Smooth muscle cell (in vitro differentiated cells): ENCODE data around the gene TP53RK. TPM values are rescaled to one million over a fixed set of nuclear protein-coding genes. Genes with fewer than 3 reads are reported as not detected.

Source experiments
- DNase-seq: peaks from one replicate; lab custom pipeline; 2025; ENCODE audit not compliant: unreplicated experiment; lab: John Stamatoyannopoulos, UW
- H2AFZ ChIP-seq: fragments of 200-600 bp; sonication (generic); 2 replicates; pipeline ENCODE4 v1.6.0; 2016; ENCODE audit warnings: antibody characterized with exemption, low read depth, mild to moderate bottlenecking
- H3F3A ChIP-seq: fragments of 200-600 bp; sonication (generic); 2 replicates; pipeline ENCODE4 v1.6.0; 2017; ENCODE audit warnings: antibody characterized with exemption, low read depth
- H3K27ac ChIP-seq: fragments of 200-600 bp; sonication (generic); 2 replicates; pipeline ENCODE4 v1.5.1; 2016; ENCODE audit warnings: low read depth, mild to moderate bottlenecking
- H3K27me3 ChIP-seq: fragments of 200-600 bp; sonication (generic); 2 replicates; pipeline ENCODE4 v1.6.1; 2016; ENCODE audit warnings: low read depth, mild to moderate bottlenecking
- H3K36me3 ChIP-seq: fragments of 200-600 bp; sonication (generic); 2 replicates; pipeline ENCODE4 v1.5.1; 2016; ENCODE audit warnings: low read depth
- H3K4me1 ChIP-seq: fragments of 200-600 bp; sonication (generic); 2 replicates; pipeline ENCODE4 v1.5.1; 2016; ENCODE audit warnings: low read depth
- H3K4me2 ChIP-seq: fragments of 200-600 bp; sonication (generic); 2 replicates; pipeline ENCODE4 v1.6.0; 2016; ENCODE audit warnings: mild to moderate bottlenecking
- H3K4me3 ChIP-seq: fragments of 200-600 bp; sonication (generic); 2 replicates; pipeline ENCODE4 v1.5.1; 2016; ENCODE audit warnings: mild to moderate bottlenecking
- H3K79me2 ChIP-seq: fragments of 200-600 bp; sonication (generic); 2 replicates; pipeline ENCODE4 v1.6.0; 2016; ENCODE audit warnings: low read depth, mild to moderate bottlenecking
- H3K9ac ChIP-seq: fragments of 200-600 bp; sonication (generic); 2 replicates; pipeline ENCODE4 v1.6.0; 2016; ENCODE audit warnings: low read depth
- H3K9me3 ChIP-seq: fragments of 200-600 bp; sonication (generic); replicated peaks from 2 replicates; pipeline ENCODE4 v1.5.1; 2016; ENCODE audit warnings: low read depth
- H4K20me1 ChIP-seq: fragments of 200-600 bp; sonication (generic); 2 replicates; pipeline ENCODE4 v1.6.0; 2016; ENCODE audit warnings: low read depth
- WGBS: methylation state at CpG from one replicate; pipeline ENCODE4 v1.1.7; 2016; ENCODE audit warnings: low lambda C conversion rate; 5-methylcytosine and 5-hydroxymethylcytosine counted together
- polyA plus RNA-seq: library from polyadenylated mRNA; unstranded; fragments of >200 nt; fragmentation: Nextera tagmentation; extraction: Ambion mirVana; gene quantifications from 2 replicates; pipeline ENCODE4 v1.2.1, GENCODE V29; 2016
- total RNA-seq: library from RNA; depleted of rRNA; stranded (reverse); fragments of >200 nt; gene quantifications from 2 replicates; pipeline ENCODE4 v1.2.3, GENCODE V29; 2014
- TF ChIP-seq, protein P1 (sequence below): fragments of 200-600 bp; sonication (generic); IDR thresholded peaks from 2 replicates; pipeline ENCODE4 v1.5.1; 2017; ENCODE audit warnings: borderline replicate concordance, mild to moderate bottlenecking, antibody characterized with exemption; ENCODE audit not compliant: insufficient read depth, poor library complexity, severe bottlenecking

The TP53RK gene
- total and polyA plus RNA-seq, 2 experiments from 2014 or later = 26.5 to 30.9 TPM

DNA sequence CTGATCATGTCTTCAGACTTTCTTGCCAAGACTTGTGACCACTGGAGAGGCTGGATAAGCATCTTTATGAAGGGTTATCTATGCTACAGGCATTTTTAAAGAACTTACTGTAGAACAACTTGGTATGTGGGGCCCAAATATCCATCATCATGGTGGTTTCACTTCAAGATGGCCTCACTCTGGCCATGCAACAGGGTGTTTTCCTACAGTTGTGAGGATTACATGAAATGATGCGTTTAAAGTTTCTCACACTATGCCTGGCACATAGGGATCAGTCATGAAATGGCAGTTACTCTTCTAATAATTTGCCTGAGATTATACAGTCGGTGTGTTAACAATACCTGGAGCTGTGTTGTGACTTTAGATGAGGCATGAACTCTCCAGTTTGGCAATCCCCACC, 33.2 kb upstream of the TP53RK start:
- WGBS = 92% methylated on average over 2 of the region's 2 CpGs
- TF ChIP-seq, protein P1, sequence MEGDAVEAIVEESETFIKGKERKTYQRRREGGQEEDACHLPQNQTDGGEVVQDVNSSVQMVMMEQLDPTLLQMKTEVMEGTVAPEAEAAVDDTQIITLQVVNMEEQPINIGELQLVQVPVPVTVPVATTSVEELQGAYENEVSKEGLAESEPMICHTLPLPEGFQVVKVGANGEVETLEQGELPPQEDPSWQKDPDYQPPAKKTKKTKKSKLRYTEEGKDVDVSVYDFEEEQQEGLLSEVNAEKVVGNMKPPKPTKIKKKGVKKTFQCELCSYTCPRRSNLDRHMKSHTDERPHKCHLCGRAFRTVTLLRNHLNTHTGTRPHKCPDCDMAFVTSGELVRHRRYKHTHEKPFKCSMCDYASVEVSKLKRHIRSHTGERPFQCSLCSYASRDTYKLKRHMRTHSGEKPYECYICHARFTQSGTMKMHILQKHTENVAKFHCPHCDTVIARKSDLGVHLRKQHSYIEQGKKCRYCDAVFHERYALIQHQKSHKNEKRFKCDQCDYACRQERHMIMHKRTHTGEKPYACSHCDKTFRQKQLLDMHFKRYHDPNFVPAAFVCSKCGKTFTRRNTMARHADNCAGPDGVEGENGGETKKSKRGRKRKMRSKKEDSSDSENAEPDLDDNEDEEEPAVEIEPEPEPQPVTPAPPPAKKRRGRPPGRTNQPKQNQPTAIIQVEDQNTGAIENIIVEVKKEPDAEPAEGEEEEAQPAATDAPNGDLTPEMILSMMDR = no peak
- no peak overlapping the region for H2AFZ ChIP-seq
- H3K79me2 ChIP-seq = no peaks in the 10 kb centered on the region
- no peaks in the 10 kb centered on the region for H3K4me1 ChIP-seq
- H3K36me3 ChIP-seq = peaks cover 9% of the 10 kb centered on the region
- no peaks in the 10 kb centered on the region for H3F3A ChIP-seq
- H3K4me3 ChIP-seq = no peak overlapping the region
- no peaks in the 10 kb centered on the region for H3K27me3 ChIP-seq
- no peak overlapping the region for H3K9ac ChIP-seq
- no peaks in the 10 kb centered on the region for H3K9me3 ChIP-seq
- no peaks in the 10 kb centered on the region for H4K20me1 ChIP-seq
- no peak for DNase-seq
- H3K27ac ChIP-seq = no peak overlapping the region
- no peak overlapping the region for H3K4me2 ChIP-seq

DNA sequence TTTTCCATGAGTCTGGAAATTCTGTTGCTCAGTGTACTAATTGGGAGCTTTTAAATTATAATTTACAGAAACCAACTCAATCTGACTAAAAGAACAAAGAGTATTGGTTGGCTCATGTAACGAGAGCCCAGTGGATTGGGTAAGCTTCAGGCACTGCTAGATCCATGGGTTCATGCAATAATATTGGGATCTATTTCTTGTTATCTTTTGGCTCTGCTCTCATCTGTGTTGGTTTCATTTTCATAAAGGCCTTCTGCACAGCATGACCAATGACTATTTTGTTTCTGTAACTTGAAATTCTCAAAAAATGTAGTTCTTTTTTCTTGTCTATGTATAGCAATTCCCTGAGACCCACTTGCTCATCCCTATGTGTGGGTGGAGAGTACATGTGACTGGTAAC, 32.2 kb upstream of the TP53RK start:
- Histone ChIP-seq H3K36me3 (peaks cover 9% of the 10 kb centered on the region), H3K4me2 (no peak overlapping the region), H4K20me1 (no peaks in the 10 kb centered on the region), H3K4me3 (no peak overlapping the region), H3F3A (no peaks in the 10 kb centered on the region), H3K27me3 (no peaks in the 10 kb centered on the region), H3K27ac (no peak overlapping the region), H3K4me1 (no peaks in the 10 kb centered on the region), H3K79me2 (no peaks in the 10 kb centered on the region), H3K9me3 (no peaks in the 10 kb centered on the region), H2AFZ (no peak overlapping the region), H3K9ac (no peak overlapping the region)
- 100% methylated on average over 1 of the region's 1 CpG for WGBS
- DNase-seq = no peak
- TF ChIP-seq, protein P1 = no peak

DNA sequence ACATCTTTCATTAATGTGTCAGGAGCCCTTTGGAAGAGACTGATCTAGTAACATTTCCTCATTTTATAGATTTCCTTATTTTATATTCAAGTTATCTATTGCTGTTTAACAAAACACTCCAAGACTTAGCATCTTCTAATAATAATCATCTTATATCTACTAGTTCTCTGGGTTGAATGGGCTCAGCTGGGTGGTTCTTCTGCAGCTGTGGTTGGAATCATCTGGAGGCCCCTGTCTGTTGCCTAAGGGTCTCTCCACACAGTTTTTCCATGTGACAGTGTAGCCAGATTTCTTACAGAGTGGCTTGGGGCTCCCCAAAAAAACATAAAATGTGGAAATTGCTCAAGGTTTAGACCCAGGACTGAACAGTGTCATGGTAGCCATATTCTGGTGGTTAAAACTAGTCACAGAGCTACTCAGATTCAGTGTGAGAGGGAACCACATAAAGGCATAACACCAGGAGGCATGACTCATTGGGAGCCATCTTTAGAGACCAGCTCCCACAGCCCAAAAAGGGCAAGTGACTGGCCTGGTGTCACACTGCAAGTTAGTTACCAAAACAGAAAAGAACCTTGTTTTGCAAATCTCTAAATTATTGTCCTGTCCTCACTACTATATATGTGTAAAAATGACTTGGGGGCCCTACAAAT, 31.7 kb upstream of the TP53RK start:
- Histone ChIP-seq H3K36me3 (peaks cover 9% of the 10 kb centered on the region), H2AFZ (no peak overlapping the region), H3K9me3 (no peaks in the 10 kb centered on the region), H3K27me3 (no peaks in the 10 kb centered on the region), H3K4me1 (no peaks in the 10 kb centered on the region), H3K4me2 (no peak overlapping the region), H4K20me1 (no peaks in the 10 kb centered on the region), H3K9ac (no peak overlapping the region), H3F3A (no peaks in the 10 kb centered on the region), H3K4me3 (no peak overlapping the region), H3K27ac (no peak overlapping the region), H3K79me2 (no peaks in the 10 kb centered on the region)
- TF ChIP-seq, protein P1 = no peak
- no peak for DNase-seq

DNA sequence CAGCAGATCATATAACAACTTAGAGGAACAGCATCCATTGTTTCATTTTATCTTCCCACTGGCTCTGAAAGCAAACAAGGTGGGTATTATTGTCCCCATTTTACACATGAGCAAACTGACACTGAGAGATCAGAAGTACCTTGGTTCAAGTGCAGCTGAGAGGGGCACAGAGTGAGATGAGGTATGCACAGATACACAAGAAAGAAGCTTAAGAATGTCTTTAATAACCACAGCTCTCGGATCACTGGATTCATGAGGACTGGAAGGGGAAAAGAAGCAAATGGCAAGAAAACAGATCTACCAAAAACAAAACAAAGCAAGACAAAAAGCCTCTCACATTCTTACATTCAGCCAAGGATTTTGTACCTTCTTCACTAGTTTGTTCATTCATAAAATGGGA, 30.8 kb upstream of the TP53RK start:
- Histone ChIP-seq H3K79me2 (no peaks in the 10 kb centered on the region), H3K9ac (no peak overlapping the region), H3K36me3 (peaks cover 9% of the 10 kb centered on the region), H3K4me3 (no peak overlapping the region), H2AFZ (no peak overlapping the region), H3K9me3 (no peaks in the 10 kb centered on the region), H3K4me2 (no peak overlapping the region), H3K4me1 (no peaks in the 10 kb centered on the region), H3F3A (no peaks in the 10 kb centered on the region), H3K27ac (no peak overlapping the region), H3K27me3 (no peaks in the 10 kb centered on the region), H4K20me1 (no peaks in the 10 kb centered on the region)
- WGBS = 96% methylated on average over 1 of the region's 1 CpG
- no peak for DNase-seq
- TF ChIP-seq, protein P1 = no peak
